ENCODE measurements around the gene SRP9.

DNA sequence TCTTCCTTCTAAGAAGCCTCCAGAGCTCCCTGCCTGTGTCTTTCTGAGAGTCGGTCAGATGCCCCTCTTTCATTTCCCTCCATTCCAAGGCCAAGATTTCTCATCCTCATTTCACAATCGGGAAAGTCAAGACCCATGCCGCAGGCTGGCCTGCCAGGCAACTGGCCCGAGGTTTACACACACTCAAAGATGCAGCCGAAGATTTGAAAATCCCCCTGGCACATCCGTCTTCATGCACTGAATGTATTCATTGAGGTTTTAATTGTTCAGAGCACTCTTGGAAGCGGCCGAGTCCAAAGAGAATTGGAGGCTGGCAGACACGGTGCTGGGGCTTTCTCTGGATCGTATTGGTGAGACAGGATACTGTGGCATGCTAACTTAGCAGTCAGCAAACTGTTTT, 29.1 kb upstream of the SRP9 start:
- TF ChIP-seq OSR1 (CRISPR knock-in tag; IDR thresholded peaks at IDR 0.05) (no peak), PATZ1 (CRISPR knock-in tag; IDR thresholded peaks at IDR 0.05; ENCODE audit: borderline replicate concordance) (no peak), ZFP30 (CRISPR knock-in tag; IDR thresholded peaks at IDR 0.05) (no peak), RARB (CRISPR knock-in tag; IDR thresholded peaks at IDR 0.05) (no peak), ZFP3 (CRISPR knock-in tag; IDR thresholded peaks at IDR 0.05) (no peak), CREB5 (CRISPR knock-in tag; IDR thresholded peaks at IDR 0.05; ENCODE audit: low read depth) (no peak), ESRRG (CRISPR knock-in tag; IDR thresholded peaks at IDR 0.05) (no peak), ZNF8 (CRISPR knock-in tag; IDR thresholded peaks at IDR 0.05) (no peak)
